NCI-H446 treated with DMSO at 0.1 percent for 48 hours (cell line): ENCODE results near the gene CROCC2.
A peak's percentile ranks its signal among the peaks of the same experiment; 100 is the strongest.
"Not testable (repeated sequence)": the region's sequence is repeated elsewhere in the genome, so short reads cannot be mapped to it uniquely, and the experiment has no call there.

Source experiments
- DNase-seq: peaks from one replicate; lab custom pipeline; 2025; lab: John Stamatoyannopoulos, UW

Gene CROCC2

DNA sequence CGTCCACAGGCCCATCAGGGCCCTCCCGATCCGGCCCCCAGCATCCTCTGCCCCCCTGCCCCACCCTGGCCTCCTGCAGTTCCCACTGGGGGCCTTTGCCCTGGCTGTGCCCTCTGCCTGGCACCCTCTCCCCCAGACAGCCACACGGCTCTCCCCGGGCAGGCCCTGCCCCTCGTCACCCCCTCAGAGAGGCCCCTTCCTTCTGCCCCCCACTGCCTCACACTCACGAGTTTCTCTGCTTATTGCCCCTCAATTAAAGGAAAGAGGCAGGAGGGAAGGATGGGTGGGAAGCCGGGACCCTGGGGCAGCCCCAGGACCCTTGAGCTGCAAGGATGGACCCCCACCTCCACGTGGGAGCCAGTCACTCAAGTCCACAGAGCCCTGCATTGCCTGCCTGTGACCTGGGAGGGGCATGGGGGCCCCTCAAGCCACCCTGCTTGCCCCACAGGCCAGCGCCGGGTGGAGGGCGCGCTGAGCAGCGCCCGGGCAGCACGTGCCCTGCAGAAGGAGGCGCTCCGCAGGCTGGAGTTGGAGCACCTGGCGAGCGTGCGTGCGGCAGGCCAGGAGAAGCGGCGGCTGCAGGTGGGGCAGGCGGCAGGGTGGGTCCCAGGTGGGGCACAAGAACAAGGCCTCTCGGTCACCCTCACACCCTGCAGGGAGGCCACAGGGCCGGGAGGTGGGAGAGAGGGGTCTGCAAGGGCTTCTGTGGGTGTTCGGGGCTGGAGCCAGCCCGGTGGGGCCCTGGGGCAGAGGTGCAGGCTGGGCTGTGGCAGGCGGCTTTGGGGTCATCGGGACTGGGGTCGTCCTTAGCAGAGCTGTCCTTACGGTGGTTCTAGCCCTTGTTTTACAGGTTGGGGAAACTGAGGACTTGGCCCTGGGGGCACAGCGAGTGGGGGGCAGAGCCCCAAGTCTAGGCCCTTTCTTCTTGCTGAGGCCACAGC is 61.8 kb downstream of the CROCC2 start:
- no peak for DNase-seq

- DNase-seq, result no peak
Observed at GRCh38 chr2:240968731-240969624, 62.8 kb downstream of the CROCC2 start.

DNA sequence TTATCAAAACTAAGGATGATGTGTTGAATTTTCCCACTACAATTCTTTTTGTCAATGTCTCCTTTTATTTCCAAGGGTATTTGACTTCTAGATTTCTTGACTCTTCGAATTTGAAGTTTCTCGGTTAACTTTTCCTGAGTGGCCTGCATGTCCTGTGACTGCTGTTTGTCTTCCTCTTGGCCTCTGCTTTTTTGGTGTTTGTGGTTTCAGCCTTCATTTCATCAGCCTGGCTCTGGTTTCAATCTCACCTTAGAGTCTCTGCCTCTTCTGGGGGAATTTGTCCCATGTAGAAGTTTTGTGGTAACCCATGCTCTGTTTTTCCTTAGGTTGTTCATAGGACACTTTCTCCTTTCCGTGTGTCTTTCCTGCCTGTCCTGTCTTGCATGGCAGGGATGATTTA is 64.0 kb downstream of the CROCC2 start:
- no peak for DNase-seq

DNA sequence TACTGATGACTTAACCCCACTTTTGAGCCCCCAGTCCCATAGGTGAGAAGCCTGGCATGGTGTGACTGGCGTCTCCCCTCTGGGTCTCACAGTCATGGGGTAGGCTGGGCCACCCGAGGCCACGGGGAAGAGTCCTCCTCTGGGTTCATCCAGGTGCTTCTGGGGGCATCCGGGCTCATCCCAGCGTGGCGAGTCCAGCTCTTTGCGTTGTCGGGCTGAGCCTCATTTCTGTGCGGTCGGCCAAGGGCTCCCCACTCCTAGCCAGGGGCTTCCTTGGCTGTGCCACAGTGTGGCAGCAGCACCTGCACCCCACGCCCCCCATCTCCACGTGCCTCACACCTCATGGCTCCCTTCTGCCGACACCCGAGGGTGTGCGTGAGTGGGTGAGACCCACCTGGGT is 64.7 kb downstream of the CROCC2 start:
- no peak for DNase-seq

GRCh38 chr2:240972201-240972600 is 66.1 kb downstream of the CROCC2 start:
- DNase-seq, result no peak

- peak; percentile 8 for DNase-seq
Observed at GRCh38 chr2:240972636-240973521, 66.7 kb downstream of the CROCC2 start.

DNA sequence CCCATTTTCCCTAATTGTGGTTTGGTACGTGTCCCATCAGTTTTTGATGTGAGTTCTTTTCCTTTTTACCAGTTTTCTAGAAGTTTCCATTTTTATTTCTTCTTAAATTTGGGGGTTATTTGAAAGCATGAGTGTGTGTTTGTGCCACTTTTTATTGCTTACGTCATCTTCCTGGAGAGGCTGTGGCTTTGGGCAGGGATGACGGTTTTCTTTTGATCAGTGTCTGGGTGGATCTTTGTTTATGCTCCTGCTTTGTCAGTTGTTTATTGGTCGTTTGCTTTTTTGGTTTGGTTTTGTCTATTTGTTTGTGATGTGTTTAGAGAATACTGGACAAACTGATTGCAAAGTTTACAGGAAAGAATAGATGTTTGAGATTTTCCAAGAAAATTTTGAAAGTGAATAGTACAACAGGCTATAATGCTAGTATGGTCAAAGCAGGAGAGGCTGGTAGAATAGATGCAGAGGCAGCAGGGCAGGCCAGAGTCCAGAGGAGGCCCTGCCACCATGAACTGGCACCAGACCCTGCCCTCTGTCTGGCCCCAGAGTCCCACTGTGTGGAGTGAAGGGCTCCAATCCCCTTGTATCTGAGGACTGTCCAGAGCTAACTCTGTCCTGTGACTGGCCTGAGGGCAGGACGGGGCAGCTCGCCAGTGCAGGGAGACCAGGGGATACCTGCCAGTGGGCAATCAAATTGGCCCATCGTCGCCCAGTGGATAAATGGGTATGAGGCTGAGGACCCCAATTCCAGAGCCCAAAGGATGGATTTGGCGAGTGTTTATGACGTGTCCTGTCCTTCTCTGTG is 68.8 kb downstream of the CROCC2 start:
- no peak for DNase-seq

DNA sequence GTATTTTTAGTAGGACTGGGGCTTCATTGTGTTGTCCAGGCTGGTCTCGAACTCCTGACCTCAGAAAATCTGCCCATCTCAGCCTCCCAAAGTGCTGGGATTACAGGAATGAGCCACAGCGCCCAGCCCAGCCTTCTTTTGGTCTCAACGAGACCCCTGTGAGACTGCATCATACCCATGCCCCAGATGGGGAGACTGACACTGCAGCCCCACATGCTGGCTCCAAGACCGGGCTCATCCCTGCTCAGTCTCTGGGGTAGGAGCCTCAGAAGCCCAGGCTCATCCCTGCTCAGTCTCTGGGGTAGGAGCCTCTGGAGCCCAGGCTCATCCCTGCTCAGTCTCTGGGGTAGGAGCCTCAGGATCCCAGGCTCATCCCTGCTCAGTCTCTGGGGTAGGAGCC is 69.8 kb downstream of the CROCC2 start:
- DNase-seq, result not testable (repeated sequence)

DNA sequence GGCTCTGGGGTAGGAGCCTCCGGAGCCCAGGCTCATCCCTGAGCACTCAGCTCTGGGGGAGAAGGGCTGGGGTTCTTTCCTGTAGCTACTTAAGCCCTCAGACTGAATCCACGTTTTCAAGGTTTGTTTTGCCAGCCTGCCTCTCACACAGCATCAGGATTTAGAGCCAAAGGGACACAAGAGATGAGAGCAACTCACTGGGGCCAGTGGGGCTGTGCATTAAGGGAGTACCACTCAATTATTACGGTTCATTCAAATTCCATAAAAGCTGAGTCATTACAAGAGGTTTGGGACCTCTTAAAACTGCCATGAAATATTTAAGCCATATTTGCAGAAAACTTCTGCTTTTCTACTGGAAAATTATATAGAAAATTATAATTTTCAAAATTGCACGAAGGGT is 75.1 kb downstream of the CROCC2 start:
- no peak for DNase-seq

- DNase-seq, result no peak
Observed at GRCh38 chr2:240981871-240982800, 76.0 kb downstream of the CROCC2 start.

DNA sequence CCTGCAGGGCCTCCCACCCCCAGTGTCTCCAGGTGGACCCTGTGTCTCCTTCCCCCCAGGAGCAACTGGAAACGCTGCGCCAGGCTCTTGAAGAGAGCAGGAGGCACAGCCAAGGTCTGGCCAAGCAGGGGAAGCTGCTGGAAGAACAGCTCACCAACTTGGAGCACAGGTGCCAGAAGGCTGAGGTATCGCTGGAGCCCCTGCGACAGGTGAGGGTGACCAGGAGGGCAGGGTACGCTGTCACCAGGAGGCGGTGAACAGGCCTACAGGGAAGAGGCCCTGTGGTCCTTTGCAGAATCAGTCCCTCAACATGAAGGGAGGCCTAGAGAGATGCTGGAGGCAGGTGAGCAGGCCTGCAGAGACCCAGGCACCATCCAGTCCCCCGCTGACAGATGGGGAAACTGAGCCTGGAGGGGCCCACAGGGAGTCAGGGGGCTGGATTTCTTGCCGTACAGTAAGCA is 76.7 kb downstream of the CROCC2 start:
- DNase-seq, result no peak

GRCh38 chr2:240983361-240983995 is 77.3 kb downstream of the CROCC2 start:
- no peak for DNase-seq

DNA sequence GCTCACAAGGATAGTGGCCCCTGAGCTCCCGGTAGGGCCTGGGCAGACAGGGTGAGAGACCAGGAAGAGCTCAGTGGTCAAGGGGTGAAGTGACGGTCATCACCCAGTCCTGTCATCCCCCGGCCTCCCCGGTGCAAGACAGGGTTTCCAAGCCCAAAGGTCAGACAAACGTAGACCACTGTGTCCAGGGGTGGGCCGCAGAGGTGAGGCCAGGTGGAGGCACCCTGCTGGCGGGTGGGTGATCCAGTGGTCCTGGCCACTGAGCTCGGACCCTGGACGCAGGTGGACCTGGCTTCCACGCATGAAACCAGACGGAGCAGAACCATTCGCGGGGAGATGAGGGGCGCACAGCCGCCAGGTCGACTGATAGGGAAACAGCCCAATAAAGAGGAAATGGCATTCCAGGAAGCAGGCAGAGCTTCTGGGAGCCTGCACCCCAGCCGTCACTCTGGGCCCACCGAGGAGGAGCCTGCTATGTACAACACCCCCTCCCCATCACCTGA is 77.9 kb downstream of the CROCC2 start:
- DNase-seq, result no peak

GRCh38 chr2:240985881-240986786 is 80.0 kb downstream of the CROCC2 start:
- DNase-seq, result no peak

DNA sequence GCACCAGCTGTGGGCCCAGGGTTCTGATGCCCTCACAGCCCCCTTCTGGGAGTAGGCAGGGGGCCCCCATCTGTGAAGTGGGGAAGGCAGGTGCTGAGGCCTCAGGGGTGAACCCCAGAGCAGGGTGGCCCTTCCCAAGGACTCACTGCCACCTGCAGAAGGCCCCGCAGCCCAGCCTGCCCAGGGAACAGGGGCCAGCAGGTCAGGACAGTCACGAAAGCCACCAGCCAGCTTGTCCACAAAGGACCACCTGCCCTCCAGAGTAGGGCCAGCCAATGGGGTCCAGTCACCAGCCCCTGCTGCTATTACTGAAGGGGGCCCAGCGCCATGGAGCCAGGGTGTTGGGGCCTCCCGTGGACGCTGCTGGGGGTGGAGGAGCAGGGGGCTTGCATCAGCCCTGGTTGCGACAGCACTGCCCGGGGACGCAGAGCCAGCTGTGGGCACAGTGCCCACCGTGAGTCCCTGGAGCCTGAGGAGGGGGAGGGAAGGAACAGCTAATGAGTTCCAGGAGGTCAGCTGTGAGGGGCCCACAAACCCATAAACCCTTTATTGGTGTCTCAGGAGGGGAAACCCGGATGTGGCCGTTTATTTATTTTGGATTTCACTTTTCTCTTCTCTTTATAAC is 80.8 kb downstream of the CROCC2 start:
- no peak for DNase-seq

DNA sequence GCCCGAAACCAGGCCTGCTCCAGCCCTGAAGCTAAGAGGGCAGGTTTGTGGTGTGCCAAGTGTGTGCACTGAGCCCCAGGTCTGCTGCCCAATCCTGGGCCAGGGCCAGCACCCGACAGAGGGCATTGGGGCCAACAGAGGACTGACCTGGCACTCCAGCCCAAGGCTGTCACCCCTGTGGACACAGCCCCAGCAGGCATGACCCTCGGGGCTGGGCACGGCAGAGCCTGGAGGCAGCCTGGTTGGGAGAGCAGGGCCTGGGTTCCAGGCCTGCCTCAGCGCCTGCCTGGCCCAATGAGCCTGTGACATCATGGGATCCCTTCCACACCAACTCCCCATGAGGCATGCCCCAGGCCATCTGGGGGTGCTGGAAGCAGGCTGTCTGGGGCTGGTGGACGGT is 81.5 kb downstream of the CROCC2 start:
- no peak for DNase-seq

DNA sequence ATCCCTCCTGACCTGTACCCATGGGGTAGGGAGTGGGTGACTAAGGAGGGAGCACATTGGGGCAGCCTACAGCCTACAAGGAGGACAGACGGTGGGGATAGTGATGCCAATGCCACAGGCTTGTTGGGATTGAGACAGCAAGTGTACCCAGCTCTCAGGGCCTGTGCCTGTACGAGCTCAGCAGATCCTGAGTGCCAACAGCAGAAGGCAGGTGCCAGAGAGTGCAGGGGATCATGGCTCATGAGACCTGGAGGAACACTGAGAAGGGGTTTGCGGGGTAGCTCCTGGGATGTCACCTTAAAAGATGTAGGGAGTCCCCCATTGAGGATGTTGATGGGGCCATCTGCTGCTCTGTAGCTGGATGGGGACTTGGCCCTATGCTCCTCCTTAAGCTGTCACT is 82.0 kb downstream of the CROCC2 start:
- no peak for DNase-seq
